Measurements from ENCODE around the gene PIEZO2.

PIEZO2 gene

DNA sequence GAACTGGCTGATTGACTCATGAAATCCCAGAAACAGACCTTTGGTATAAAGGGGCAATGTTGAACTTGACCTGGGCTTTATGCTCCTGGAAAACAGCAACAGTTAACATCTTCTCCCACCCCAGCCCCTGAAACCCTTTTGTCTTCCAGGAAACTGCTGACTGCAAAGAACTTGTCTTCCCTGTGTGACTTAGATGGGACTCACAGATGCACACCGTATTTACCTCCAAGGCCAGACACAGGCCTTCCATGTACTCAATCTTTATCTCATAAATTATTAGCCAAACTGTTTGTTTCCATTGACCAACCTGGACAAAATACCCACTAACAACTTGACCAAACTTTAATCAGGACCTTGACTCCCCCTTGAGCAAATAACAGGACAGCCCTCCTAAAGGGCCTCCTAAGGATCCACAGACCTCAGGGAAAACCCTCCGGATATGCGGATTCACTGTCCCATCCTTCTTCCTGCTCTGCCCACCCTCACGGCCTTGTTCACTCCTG, 36.3 kb downstream of the PIEZO2 start:
- no peak for DNase-seq (ENCODE audit: low read depth)

DNA sequence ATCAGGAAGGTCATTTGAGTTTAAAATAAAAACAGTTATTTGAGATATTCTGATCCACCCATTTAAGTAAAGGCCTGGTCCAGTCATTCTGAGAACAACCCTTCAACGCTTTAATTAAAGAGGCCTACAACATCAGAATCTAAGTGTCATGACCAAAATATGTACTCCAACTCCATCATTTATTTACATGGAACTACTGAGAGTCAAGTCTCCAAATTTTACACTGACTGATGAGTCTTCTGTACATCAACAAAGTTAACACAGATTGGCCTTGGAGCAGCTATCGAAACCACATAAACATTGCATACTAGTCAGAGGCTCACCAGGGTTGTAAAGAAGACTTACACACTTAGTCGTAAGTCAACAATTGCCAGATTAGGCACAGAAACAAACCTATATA, 37.1 kb downstream of the PIEZO2 start:
- no peak for DNase-seq (ENCODE audit: low read depth)

DNA sequence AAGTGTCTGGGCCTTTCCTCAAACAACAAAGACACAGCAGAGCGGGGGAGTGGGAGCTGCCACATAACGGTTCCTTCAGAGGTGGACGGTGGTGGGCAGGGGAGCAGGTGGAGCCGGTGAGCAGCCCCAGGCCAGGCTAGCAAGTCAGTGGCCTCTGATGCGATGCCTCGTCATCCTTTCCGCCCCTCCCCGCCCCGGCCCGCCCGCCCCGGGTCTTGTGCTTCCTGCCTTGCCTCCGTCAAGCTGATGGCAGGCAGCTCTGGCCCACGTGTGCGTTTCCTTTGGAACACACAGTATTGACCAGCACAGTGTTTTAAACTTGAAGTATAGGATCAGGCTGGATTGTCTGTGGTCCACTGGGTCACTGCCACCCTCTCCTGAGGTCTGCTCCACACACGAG, 38.9 kb downstream of the PIEZO2 start:
- DNase-seq (ENCODE audit: low read depth), result no peak

DNA sequence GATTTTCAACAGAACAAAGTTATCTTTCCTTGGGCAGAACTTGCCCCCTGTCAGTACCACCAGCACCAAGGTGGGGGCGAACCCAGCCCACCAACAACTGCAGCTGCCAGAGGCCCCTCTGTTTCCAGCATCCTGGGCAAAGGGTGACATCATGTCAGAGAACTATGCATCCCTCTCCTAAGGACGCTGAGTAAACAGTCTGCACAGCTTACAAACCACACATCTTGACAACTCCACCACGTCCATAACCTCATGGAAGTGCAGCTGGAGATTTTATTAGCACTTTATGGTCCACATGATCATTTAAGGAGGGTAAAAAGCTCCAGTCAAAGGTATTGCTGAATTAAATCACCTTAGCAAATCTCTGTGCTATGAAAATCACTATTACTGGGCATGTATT, 40.4 kb downstream of the PIEZO2 start:
- DNase-seq (ENCODE audit: low read depth), result no peak

DNA sequence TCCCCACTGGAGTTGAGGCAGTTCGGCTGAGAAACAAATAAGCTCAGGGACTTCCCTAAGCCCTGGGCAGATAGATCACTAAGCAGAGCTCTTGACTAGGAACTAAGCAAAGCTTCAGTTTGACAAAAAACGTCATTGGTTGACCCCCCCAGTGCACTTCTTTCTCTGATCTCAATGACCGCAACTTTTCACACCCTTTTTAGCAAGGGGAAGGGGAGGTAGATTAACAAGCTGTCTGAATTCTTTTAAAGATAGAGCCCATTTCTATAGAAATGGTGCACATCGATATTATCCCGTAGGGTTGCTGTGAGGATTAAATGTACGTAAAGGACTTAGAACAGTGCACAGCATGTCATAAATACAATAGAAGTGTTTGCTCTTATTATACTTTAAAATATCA, 42.5 kb downstream of the PIEZO2 start:
- DNase-seq (ENCODE audit: low read depth), result no peak

DNA sequence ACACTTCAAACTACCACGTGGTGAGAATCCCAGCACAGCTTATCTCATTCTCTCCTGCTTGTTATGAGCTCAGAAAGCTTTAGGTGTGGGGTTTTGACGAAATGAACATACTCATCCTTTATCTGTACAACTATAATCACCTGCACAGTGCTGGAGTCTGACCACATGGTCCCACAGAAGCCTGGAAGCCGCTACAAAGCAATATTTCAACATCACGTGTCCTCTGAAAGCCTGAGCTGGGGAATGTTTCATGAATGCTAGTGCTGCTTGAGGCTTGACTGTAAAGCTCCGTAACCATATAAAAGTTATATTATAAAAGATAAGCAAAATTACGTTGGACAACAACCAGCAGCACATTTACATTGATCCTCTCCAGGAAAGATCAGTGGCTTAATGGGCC, 43.9 kb downstream of the PIEZO2 start:
- no peak for DNase-seq (ENCODE audit: low read depth)

DNA sequence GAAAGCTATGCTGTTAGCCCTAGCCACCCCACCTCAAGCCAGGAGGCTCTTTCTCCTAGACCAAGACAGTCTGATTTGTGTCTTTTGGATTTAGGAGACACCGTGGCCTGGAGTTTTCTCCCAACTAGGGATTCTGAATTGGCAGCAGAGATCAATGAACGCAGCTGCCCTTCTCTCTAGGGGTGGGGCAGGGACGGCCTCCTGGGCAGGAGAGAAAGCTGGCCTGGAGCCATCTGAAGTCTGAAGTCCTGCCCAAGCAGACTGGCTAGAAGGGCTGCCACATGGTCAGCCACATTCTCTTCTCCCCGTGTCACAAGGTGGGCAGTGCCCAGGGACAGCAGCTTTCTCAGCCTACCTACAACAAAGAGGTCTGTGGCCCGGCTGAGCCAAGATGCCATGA, 45.1 kb downstream of the PIEZO2 start:
- no peak for DNase-seq (ENCODE audit: low read depth)

DNA sequence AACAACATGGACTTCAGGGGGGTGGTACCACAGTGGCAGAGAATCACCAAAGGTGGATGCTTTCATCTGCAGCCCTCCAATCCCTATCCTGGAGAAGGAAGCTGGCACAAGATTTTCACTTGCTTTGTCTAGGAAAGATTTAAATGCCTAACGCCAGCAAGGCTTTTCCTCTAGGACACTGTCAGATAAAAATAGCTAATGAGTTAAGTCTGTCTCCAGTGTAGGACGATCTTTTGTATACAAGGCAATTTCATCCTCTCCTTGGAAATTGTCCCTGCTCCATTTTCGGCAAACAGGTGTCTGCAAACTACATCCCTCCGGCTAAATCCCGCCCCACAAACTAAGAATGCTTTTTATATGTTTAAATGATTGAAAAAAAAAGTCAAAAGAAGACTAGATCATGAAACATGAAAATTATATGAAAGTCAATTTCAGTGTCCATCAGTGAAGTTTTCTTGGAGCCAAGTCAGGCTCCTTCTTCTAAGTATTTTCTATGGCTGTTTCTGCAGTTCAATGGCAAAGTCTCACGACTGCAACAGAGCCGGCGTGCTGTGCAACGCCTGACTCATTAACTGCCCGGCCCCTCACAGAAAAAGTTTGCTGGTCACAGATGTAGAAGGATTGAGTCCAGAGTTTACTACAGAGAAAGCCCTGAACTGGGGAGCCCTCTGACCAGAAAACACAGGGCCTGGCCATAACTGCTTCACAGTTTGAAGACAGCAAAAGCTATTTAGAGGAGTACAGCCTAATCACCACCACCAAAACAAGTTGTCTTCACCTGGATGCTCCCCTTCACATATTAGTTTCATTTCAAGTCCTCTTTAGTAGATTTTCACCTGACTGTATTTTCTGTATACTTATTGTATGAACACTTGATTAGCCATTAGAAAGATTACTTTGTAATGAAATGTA, 52.3 kb downstream of the PIEZO2 start:
- DNase-seq (ENCODE audit: low read depth), result no peak

DNA sequence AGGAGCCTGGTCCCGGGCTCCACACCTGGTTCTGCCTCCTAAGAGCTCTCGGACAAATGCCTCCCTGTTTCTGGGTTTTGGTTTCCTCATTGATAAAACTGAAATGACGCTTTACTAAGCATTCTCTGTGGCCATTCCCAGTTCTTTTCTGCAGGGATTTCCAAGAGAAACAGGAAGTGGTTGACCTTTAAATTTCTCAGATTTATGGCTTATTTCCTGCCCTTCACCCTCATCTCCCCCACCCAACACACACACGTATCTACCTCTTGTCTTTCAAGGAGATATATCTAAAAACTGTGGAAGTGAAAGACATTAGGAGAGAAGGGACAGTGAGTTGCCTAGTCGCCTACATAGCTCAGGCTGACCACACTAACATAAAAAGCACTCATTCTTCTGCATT, 53.0 kb downstream of the PIEZO2 start:
- no peak for DNase-seq (ENCODE audit: low read depth)

DNA sequence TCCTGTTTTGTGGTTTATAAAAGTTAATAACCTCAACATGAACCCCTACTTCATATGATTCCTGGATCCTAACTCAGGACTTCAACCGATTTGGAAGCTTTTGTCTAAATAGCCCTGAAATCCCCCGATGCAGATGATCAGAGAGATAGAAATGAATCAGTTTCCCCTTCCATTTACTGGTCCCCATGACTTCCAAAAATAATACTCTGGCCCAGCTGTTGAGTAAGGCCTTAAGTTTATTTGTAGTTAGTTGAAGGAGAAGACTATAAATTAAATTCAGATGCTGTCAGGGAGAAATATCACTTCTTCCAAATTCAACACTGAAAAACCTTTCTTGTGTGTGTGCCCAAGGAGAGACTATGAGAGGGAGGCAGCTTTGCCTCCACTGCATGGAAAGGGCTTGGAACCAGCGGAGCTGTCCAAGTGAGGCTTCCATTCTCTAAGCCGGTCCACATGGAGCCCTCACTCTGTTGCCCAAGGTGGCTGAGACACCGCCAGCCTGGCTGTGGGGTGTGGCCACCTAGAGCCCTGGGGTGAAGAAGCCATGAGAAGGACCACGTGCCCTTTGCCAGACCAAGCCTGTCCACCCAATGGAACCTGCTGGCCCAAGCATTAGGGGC, 53.6 kb downstream of the PIEZO2 start:
- DNase-seq (ENCODE audit: low read depth), result no peak

DNA sequence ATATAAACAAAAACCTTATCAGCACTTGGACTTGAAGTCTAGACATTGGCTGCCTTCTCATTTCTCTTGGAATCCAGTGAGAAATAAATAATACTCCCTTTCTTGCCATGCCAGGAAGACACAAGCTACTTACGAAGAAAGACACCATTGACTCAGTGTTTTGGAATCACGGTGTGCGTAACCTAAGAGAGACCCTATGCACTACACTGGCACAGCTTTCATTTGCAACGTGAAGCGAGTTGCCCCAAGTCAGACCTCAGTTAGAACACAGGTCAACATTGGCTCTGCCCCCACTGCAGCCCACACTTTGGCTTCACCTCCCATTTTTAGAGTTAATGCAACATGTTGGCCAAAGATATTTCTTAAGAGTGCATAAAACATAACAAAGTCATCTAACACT, 54.2 kb downstream of the PIEZO2 start:
- DNase-seq (ENCODE audit: low read depth), result no peak

DNA sequence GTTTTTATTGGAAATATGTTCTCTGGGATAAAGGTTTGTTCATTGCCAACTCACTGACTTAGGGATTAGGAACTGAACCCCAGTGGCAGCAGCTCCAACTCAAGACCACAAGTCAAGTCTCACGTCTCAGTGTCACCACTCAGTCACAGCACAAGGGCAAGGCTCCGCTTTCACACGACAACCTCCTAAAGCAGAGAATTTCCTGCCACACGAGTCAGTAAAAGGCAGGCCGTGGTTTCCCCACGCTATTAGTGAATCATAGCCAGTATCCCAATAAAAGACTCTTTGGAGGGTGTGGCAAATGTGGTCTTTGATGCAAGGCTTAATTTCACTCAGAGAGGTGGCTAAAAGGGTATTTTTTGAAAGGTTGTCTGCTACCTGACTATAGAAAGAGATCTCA, 57.6 kb downstream of the PIEZO2 start:
- no peak for DNase-seq (ENCODE audit: low read depth)

DNA sequence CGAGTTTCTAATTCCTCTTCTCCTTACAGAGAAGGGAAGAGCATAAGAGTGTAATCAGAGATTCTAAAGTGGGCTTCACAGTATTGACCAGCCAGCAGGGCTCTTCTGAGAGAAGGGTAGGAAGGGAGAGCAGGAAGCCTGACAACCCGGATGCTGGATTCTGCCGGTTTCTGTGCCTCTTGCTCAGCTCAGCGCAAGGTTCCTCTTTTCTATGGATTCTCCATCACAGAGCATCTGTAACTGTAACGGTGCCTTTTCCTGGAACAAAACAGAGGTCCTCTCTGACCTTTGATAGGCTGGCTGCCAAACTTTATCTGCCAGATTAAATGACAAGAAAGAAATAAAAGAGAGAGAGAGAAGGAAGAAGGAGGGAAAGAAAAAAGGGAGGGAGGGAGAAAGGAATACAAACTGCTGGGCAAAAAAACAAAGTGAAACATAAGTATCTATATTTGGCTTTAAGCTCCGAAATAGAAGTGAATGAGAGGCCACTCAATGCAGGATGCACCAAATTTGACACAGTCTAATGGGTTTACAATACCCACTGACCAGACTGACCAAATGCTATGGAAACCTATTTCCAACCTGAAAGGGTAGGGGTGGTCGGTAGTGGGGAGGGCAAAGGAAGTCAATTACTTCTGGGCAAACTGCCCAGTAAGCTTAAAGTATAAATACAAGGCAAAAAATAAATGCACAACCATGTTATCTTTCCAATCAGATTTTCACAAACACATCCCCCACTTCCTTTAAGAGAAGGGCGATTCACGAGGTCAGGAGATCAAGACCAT, 59.2 kb downstream of the PIEZO2 start:
- DNase-seq (ENCODE audit: low read depth), result no peak

DNA sequence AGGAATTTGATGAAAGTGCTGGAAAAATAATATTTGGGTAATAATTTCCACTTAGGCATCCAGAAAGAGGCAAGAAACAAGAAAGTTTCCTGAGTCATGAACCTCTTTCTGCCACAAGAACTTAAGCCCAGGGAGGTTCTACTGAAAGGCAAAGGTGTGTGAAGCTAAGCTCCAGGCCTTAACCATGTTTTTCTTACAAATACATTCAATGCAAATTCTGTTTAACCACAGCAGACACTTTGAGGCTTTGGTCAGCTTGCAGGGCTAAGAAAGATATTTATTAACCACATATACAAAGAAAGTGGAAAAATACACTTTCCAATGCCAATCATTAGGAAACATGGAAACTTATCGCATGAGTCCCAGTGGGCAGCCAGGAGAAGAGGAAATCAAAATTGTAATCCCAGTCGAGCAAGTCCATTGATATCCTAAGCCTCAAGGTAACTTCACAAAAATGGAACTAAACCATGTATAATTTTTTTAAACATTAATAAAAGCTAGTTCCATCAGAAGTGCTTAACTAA, 68.3 kb downstream of the PIEZO2 start:
- no peak for DNase-seq (ENCODE audit: low read depth)

DNA sequence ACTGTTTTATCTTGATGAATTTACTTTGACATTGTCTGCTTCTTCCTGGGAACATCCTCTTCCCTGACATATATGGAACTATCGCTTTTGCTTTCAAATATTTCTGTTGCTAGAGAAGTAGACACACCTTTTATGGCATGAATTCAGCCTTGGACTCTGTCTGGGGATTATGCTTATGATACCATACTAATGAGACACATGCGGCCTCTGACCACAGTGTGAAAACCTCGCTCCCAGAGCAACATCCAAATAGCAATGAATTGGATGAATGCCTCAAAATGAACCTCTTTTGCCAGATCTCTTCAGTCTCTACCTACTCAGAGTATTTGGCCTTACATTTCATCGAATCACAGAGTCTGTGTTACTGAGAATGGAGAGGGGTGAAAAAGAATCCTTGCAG, 70.9 kb downstream of the PIEZO2 start:
- no peak for DNase-seq (ENCODE audit: low read depth)

DNA sequence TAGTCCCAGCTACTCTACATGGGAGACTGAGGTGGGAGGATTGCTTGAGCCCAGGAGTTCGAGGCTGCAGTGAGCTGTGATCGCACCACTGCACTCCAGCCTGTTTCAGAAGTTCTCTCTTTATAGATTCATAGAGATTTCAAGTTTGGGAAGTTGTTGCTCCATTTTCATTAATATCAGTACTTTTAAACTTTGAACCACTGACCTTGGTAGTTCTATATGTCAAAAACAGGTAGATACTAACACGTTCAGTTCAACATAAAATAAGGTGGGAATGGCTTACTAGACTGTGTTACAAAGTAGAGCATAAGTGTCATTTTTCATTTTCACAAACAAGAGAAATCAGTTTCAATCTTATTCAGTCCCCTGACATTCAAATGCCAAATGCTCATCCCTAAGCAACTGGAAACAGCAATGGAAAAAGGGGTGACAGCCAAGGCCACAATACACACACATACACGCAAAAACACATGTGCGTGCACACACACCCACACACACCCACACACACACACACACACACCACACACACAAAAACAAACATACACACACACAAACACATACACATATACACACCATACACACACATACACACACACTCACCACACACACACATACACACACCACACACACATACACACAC, 71.7 kb downstream of the PIEZO2 start:
- no peak for DNase-seq (ENCODE audit: low read depth)

DNA sequence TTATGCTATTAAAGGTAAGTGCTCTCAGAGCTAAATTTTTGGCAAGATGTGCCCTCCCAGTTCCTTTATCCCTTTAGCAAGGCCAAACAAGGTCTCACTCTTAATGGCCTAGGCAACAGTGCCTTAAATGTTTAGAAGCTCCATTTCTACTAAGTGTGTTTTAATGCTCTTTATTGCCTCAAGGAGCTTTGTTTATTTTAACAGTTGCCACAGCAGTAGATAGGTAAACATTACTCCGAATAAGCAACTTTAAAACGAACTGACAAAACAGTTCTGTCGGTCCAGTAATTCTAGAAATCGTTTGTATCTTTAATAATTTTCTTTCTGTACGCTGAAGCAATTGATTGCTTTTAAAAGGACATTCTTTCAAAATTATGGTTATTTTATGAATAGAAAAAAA, 74.5 kb downstream of the PIEZO2 start:
- DNase-seq (ENCODE audit: low read depth), result no peak

DNA sequence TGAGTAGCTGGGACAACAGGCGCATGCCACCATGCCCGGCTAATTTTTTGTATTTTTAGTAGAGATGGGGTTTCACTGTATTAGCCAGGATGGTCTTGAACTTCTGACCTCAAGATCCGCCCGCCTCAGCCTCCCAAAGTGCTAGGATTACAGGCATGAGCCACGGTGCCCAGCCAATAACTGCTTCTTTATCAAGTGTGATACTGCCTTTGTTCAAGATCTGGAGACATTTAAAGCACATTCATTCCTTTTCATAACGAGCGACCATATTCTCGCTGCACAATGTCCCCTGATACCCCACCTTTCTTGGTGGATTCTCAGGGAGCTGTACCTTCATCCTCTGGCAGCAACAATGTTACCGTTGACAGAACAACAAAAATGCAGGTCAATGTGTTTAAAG, 75.4 kb downstream of the PIEZO2 start:
- DNase-seq (ENCODE audit: low read depth), result no peak

DNA sequence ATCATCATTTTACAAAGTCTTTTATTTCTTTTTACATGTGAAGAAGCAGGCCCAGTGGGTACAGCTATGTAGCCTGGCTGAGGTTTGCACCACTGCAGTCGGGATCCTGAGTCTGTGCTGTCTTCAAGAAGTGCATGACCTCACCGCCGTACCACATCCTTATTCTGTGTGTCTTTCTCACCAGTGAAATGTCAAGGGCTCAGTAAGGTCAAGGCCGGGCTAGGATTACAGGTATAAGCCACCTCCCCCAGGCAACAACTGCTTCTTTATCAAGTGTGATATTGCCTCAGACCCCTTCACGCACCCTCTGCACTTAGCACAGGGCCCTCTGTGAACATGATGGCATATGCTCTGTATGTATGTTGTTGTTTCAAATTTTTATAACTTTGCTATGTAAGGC, 76.7 kb downstream of the PIEZO2 start:
- no peak for DNase-seq (ENCODE audit: low read depth)

DNA sequence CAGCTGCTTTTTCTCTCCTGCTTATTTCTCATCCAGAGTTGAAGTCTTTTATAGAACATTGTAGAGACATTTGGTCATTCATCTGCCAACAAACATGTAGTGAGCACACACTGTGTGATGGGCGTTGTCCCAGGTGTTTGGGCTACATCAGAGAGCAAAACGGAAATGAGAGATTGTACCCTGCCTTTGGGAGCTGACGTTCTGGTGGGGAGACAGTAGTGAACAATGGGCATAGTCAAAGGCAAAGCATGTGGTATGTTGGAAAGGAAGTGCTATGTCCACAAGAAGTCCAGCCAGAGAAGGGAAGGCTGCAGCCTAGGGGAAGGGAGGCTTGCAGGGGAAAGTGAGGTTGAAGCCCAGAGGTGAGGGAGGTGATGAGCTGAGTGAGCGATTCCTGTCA, 78.1 kb downstream of the PIEZO2 start:
- DNase-seq (ENCODE audit: low read depth), result no peak

DNA sequence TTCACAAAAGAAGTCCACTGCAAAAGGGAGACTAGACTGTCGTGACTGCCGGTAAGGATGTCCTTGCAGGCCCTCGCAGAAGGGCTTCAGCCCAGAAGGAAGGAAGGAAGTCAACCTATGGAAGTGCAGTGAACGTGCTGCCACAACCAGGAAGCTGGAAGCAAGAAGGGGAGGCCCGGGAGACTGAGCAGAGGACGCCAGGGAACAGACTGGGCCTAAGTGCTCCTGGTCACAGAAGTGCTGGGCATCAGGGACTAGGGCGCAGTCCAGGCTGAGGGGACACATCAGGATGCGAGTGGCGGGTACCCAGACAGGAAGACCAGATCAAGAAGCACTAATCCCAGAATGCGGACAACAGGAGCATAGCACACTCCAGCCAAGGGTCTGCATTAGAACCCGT, 78.8 kb downstream of the PIEZO2 start:
- no peak for DNase-seq (ENCODE audit: low read depth)

DNA sequence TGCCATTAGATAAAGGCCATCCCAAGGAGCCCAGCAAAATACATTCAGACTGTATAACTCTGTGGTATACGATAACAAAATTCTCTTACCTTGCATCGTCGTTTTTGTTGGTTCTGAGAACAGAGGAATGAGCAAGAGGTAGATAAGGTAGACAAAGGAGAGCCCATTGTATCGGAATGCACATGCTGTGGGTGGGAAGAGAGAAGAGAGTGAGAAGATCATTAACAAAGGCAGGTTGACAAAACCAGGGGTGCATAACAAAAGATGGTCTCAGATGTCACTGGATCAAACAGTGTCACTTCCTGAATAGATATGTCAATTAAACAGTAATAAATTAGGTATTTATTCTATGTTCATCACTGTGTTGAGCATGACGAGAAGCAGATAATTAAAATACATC, 83.3 kb downstream of the PIEZO2 start:
- no peak for DNase-seq (ENCODE audit: low read depth)

Measured in T-helper 22 cell (primary cell).